GM12878 (cell line): ENCODE measurements around the gene NFASC. TPM values are rescaled to one million over a fixed set of nuclear protein-coding genes. Genes with fewer than 3 reads are reported as not detected.

ENCODE experiments used
- ATAC-seq: fragments of 200-7000 bp; cut with Tn5 transposase; 3 replicates; pipeline ENCODE4 v1.9.1; 2020; ENCODE audit warnings: mild to moderate bottlenecking, moderate library complexity
- BruUV-seq: library from RNA; stranded (reverse); fragments of 400-500 nt; replicated peaks from 2 replicates; lab custom pipeline; 2021; lab: Mats Ljungman, UMichigan
- CTCF ChIA-PET: fragments of 300-600 bp; sonication (Branson Sonifier 250); formaldehyde crosslinking; extraction: SDS; loops from one replicate; lab custom pipeline; 2021; ENCODE audit warnings: inconsistent platforms; lab: Yijun Ruan, JAX
- POLR2A ChIA-PET: fragments of 350-600 bp; formaldehyde crosslinking; extraction: SDS; loops from one replicate; lab custom pipeline; 2021; ENCODE audit warnings: inconsistent platforms; lab: Charles Lee
- RAD21 ChIA-PET: fragments of 300-600 bp; sonication (Branson Sonifier 250); formaldehyde crosslinking; loops from one replicate; lab custom pipeline; 2023; ENCODE audit warnings: antibody characterized with exemption; ENCODE audit not compliant: unreplicated experiment; lab: Charles Lee
- SMC1A ChIA-PET: fragments of 300-600 bp; sonication (Branson Sonifier 250); formaldehyde crosslinking; loops from one replicate; lab custom pipeline; 2023; ENCODE audit not compliant: unreplicated experiment, uncharacterized antibody; lab: Charles Lee
- DNase-seq: peaks from one replicate; pipeline ENCODE4 v3.0.0-alpha.2; 2011; ENCODE audit warnings: low read depth, low spot score
- FAIRE-seq: peaks from 3 replicates; lab custom pipeline; 2011; peaks lifted over from hg19 to GRCh38; lab: Jason Lieb, UNC
- H2AFZ ChIP-seq: 2 replicates; pipeline ENCODE4 v1.6.0; 2011; ENCODE audit warnings: low read depth, low read length, control low read depth; ENCODE audit not compliant: control insufficient read depth
- H3K27ac ChIP-seq: 2 replicates; pipeline ENCODE4 v1.5.1; 2011; ENCODE audit warnings: control low read depth; ENCODE audit not compliant: control insufficient read depth, insufficient read depth
- H3K27me3 ChIP-seq, 2 experiments: replicated peaks in 1 of 2; 2 replicates each; pipeline versions ENCODE4 v1.6.0 to v1.6.1; 2011; ENCODE audit warnings: low read length in 1 of 2; ENCODE audit not compliant: control insufficient read depth in 2 of 2, insufficient read depth in 2 of 2
- H3K36me3 ChIP-seq, 2 experiments: 2 replicates each; pipeline ENCODE4 v1.5.1; 2011; ENCODE audit warnings: low read length in 1 of 2; ENCODE audit not compliant: control insufficient read depth in 2 of 2, insufficient read depth in 2 of 2
- H3K4me1 ChIP-seq: 2 replicates; pipeline ENCODE4 v1.6.1; 2011; ENCODE audit warnings: mild to moderate bottlenecking, low read length, moderate library complexity, mixed read lengths; ENCODE audit not compliant: control insufficient read depth, insufficient read depth
- H3K4me2 ChIP-seq: 2 replicates; pipeline ENCODE4 v1.6.0; 2011; ENCODE audit warnings: control low read depth; ENCODE audit not compliant: control insufficient read depth, insufficient read depth
- H3K4me3 ChIP-seq: fragments of 200-600 bp; sonication (generic); 2 replicates; pipeline ENCODE4 v1.5.1; 2016
- H3K79me2 ChIP-seq: 2 replicates; pipeline ENCODE4 v1.6.0; 2011; ENCODE audit warnings: low read length; ENCODE audit not compliant: control insufficient read depth, insufficient read depth
- H3K9ac ChIP-seq: 2 replicates; pipeline ENCODE4 v1.8.0; 2011; ENCODE audit warnings: low read length, control low read depth, mixed read lengths; ENCODE audit not compliant: control insufficient read depth, insufficient read depth
- H3K9me3 ChIP-seq: replicated peaks from 3 replicates; pipeline ENCODE4 v1.5.1; 2011; ENCODE audit warnings: mild to moderate bottlenecking, low read length; ENCODE audit not compliant: control insufficient read depth, insufficient read depth
- H4K20me1 ChIP-seq: 2 replicates; pipeline ENCODE4 v1.6.0; 2011; ENCODE audit not compliant: control insufficient read depth, insufficient read depth
- BACH1 ChIP-seq: fragments of 450-650 bp; IDR thresholded peaks from 2 replicates; pipeline ENCODE4 v1.6.1; 2017; ENCODE audit warnings: mild to moderate bottlenecking, borderline replicate concordance
- BHLHE40 ChIP-seq, 2 experiments: fragments of 450-650 bp in 1 of 2; IDR thresholded peaks; 2 replicates each; pipeline ENCODE4 v1.6.1; 2011 to 2017; ENCODE audit warnings: low read depth in 2 of 2, borderline replicate concordance in 1 of 2, improper control_type of control experiment in 1 of 2, low read length in 1 of 2, mild to moderate bottlenecking in 1 of 2
- CHD1 ChIP-seq: IDR thresholded peaks from 2 replicates; pipeline ENCODE4 v1.6.1; 2012; ENCODE audit warnings: low read depth, low read length, improper control_type of control experiment
- EED ChIP-seq: sonication (generic); IDR thresholded peaks from 2 replicates; pipeline ENCODE4 v1.6.1; 2016; ENCODE audit warnings: antibody characterized with exemption, low read depth
- EZH2 ChIP-seq: IDR thresholded peaks from 2 replicates; pipeline ENCODE4 v1.6.1; 2012; ENCODE audit warnings: low read depth, mild to moderate bottlenecking, control low read depth, inconsistent platforms, low read length, borderline replicate concordance; ENCODE audit not compliant: control insufficient read depth
- JUNB ChIP-seq: IDR thresholded peaks from 2 replicates; pipeline ENCODE4 v1.6.1; 2016; ENCODE audit warnings: antibody characterized with exemption, mild to moderate bottlenecking
- LARP7 ChIP-seq: fragments of 450-650 bp; IDR thresholded peaks from 2 replicates; pipeline ENCODE4 v1.6.1; 2017; ENCODE audit warnings: mild to moderate bottlenecking
- MTA2 ChIP-seq: fragments of 450-650 bp; IDR thresholded peaks from 2 replicates; pipeline ENCODE4 v1.6.1; 2016; ENCODE audit warnings: low read depth, mild to moderate bottlenecking, moderate library complexity
- NR2C2 ChIP-seq: IDR thresholded peaks from 2 replicates; pipeline ENCODE4 v1.6.1; 2011; ENCODE audit warnings: borderline replicate concordance, low read depth; ENCODE audit not compliant: control insufficient read depth, insufficient read length
- PAX5 ChIP-seq: IDR thresholded peaks from 2 replicates; pipeline ENCODE4 v1.6.1; 2011; ENCODE audit warnings: low read depth, low read length, borderline replicate concordance
- POLR2A ChIP-seq: IDR thresholded peaks from 2 replicates; pipeline ENCODE4 v1.6.1; 2011; ENCODE audit warnings: low read depth, mild to moderate bottlenecking, low read length
- RFX5 ChIP-seq: IDR thresholded peaks from 2 replicates; pipeline ENCODE4 v1.6.1; 2011; ENCODE audit warnings: low read depth, low read length, improper control_type of control experiment
- RUNX3 ChIP-seq: IDR thresholded peaks from 2 replicates; pipeline ENCODE4 v1.6.1; 2012; ENCODE audit warnings: low read length, inconsistent platforms
- STAT1 ChIP-seq: fragments of 450-650 bp; conservative IDR thresholded peaks from 2 replicates; pipeline ENCODE4 v1.6.1; 2014; ENCODE audit warnings: antibody characterized with exemption, mild to moderate bottlenecking
- STAT3 ChIP-seq: IDR thresholded peaks from 2 replicates; pipeline ENCODE4 v1.6.1; 2011; ENCODE audit warnings: low read depth, low read length, improper control_type of control experiment
- SUPT20H ChIP-seq: IDR thresholded peaks from 2 replicates; pipeline ENCODE4 v1.6.1; 2011; ENCODE audit warnings: low read depth, mild to moderate bottlenecking, low read length, moderate library complexity, borderline replicate concordance; ENCODE audit not compliant: control insufficient read depth
- TCF3 ChIP-seq: IDR thresholded peaks from 2 replicates; pipeline ENCODE4 v1.6.1; 2012; ENCODE audit warnings: low read depth, mild to moderate bottlenecking, low read length, borderline replicate concordance; ENCODE audit not compliant: insufficient read depth
- ZNF207 ChIP-seq: fragments of 450-650 bp; IDR thresholded peaks from 2 replicates; pipeline ENCODE4 v1.6.1; 2014; ENCODE audit warnings: antibody characterized with exemption, mild to moderate bottlenecking, borderline replicate concordance
- WGBS: methylation state at CpG from one replicate; pipeline ENCODE4 v1.1.6; 2016; ENCODE audit warnings: low lambda C conversion rate; ENCODE audit not compliant: insufficient replicate concordance, insufficient coverage; ENCODE audit errors: missing lambda C conversion rate; 5-methylcytosine and 5-hydroxymethylcytosine counted together
- in situ Hi-C: fragments of 300-500 bp; cut with MboI; formaldehyde crosslinking; loops from 9 replicates; pipeline ENCODE4 v1.14.3; 2018; ENCODE audit warnings: mixed read lengths
- intact Hi-C: fragments of 100-400 bp; cut with micrococcal nuclease; formaldehyde crosslinking; loops from one replicate; pipeline ENCODE4 v1.14.2; 2022; ENCODE audit not compliant: unreplicated experiment
- polyA plus RNA-seq, 11 experiments: library from polyadenylated mRNA; depleted of rRNA in 4 of 11; unstranded in 6 of 11; stranded (reverse) in 5 of 11; fragments of >200 nt; fragmentation: Nextera tagmentation in 4 of 11; fragmentation: Illumina TruSeq in 1 of 11; extraction: Ambion mirVana in 4 of 11; extraction: Trizol in 1 of 11; gene quantifications; 1 replicate in 1 of 11; 2 replicates in 10 of 11; pipeline versions ENCODE4 v1.2.1 to v1.2.3, GENCODE V29; 2011 to 2016; ENCODE audit warnings: inconsistent platforms in 2 of 11, missing spikeins in 2 of 11, low read depth in 1 of 11
- total RNA-seq, 4 experiments: library from RNA; depleted of rRNA in 3 of 4; stranded (reverse); fragments of >200 nt in 3 of 4; fragmentation: Illumina TruSeq in 1 of 4; extraction: Trizol in 1 of 4; gene quantifications; 2 replicates each; pipeline versions ENCODE4 v1.2.1 to v1.2.3, GENCODE V29; 2013 to 2021

NFASC gene
- total and polyA plus RNA-seq, 10 of the 15 experiments (the other 5 are each of a cell fraction or from before 2014, with no cell fraction given) = 0.04 to 0.31 (median 0.12) TPM; not detected in 4

DNA sequence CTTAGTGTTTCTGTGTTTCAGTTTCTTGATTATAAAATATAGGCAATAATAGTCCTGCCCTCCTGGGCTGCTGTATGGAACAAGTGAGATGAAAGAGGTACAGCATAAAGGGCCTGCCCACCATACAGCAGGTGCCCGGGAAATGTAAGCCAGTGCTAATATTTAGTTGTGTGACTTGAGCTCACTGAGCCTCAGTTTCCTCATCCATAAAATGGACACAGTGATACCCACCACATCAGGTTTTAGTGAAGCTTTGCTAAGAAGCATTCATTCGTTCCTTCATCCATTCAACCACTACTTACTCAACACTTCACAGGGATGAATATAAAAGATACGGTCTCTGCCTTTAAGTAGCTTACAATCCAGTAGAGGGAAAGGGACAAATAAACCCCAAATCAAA is 192.2 kb downstream of the NFASC start:
- intact Hi-C loops (no loop called here), in situ Hi-C loops (loop anchor here (5.0 kb wide), 1 partner anchor 86 kb away; no protein-coding TSS in a partner anchor)
- no peaks in the 10 kb centered on the region for H3K9me3 ChIP-seq
- DNase-seq = no peak
- TF ChIP-seq TCF3 (no peak), SUPT20H (no peak), EED (no peak), BACH1 (no peak), MTA2 (no peak), JUNB (no peak), LARP7 (no peak), POLR2A (no peak)
- TF ChIP-seq, all 136 proteins: peak for 0
- H3K36me3 ChIP-seq = no peaks in the 10 kb centered on the region
- ATAC-seq (no peak), FAIRE-seq (no peak)
- no peak overlapping the region for H3K4me2 ChIP-seq
- H3K27me3 ChIP-seq = no peaks in the 10 kb centered on the region
- no peak overlapping the region for H3K4me3 ChIP-seq
- ChIA-PET SMC1A (interaction anchor here (0.6 to 3.5 kb wide), 6 partner anchors 71 to 191 kb away, joined by 3 to 45 read pairs (median 17); no protein-coding TSS in a partner anchor), POLR2A (interaction anchor here (0.8 kb wide), 1 partner anchor 193 kb away, joined by 3 read pairs; no protein-coding TSS in a partner anchor), CTCF (interaction anchor here (0.9 to 6.8 kb wide), 15 partner anchors 12 to 255 kb away, joined by 3 to 151 read pairs (median 20); partner anchors contain the start of gene RBBP5), RAD21 (interaction anchor here (0.9 to 4.7 kb wide), 10 partner anchors 49 to 193 kb away, joined by 3 to 81 read pairs (median 12); no protein-coding TSS in a partner anchor)
- H4K20me1 ChIP-seq = no peaks in the 10 kb centered on the region
- H3K79me2 ChIP-seq = no peaks in the 10 kb centered on the region
- no peak overlapping the region for H3K9ac ChIP-seq
- no peak overlapping the region for H3K27ac ChIP-seq
- H2AFZ ChIP-seq = no peak overlapping the region
- WGBS = 39% methylated on average over 3 of the region's 3 CpGs
- H3K4me1 ChIP-seq = no peaks in the 10 kb centered on the region
- BruUV-seq = no TSS peak

DNA sequence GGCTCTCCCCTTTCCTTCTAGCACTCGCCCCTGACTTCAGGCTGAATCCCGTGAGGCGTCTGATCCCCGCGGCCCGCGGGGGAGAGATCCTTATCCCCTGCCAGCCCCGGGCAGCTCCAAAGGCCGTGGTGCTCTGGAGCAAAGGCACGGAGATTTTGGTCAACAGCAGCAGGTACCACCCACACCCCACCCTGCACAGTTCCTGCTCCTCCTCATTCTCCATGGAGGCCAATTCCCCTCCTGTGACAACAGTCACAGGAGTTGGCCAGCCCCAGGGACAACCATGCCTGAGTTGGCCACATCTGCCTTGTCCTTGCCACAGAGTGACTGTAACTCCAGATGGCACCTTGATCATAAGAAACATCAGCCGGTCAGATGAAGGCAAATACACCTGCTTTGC is 193.6 kb downstream of the NFASC start:
- H3K4me3 ChIP-seq = no peak overlapping the region
- no peaks in the 10 kb centered on the region for H3K4me1 ChIP-seq
- H3K4me2 ChIP-seq = no peak overlapping the region
- H3K27me3 ChIP-seq = no peaks in the 10 kb centered on the region
- CTCF ChIA-PET = interaction anchor here (3.8 to 6.8 kb wide), 4 partner anchors 74 to 193 kb away, joined by 41 to 151 read pairs (median 120); no protein-coding TSS in a partner anchor
- no peak overlapping the region for H3K27ac ChIP-seq
- FAIRE-seq (no peak), ATAC-seq (no peak), DNase-seq (no peak)
- RAD21 ChIA-PET = interaction anchor here (4.0 to 4.7 kb wide), 2 partner anchors 74 to 88 kb away, joined by 47 to 81 read pairs; no protein-coding TSS in a partner anchor
- H3K9me3 ChIP-seq = no peaks in the 10 kb centered on the region
- intact Hi-C loops = no loop called here
- SMC1A ChIA-PET = interaction anchor here (1.3 to 3.5 kb wide), 2 partner anchors 76 to 192 kb away, joined by 5 to 45 read pairs; no protein-coding TSS in a partner anchor
- in situ Hi-C loops = loop anchor here (5.0 kb wide), 1 partner anchor 87 kb away; no protein-coding TSS in a partner anchor
- POLR2A ChIA-PET = no interaction called here
- BruUV-seq = no TSS peak
- no peak overlapping the region for H2AFZ ChIP-seq
- WGBS = 47% methylated on average over 11 of the region's 11 CpGs
- H3K36me3 ChIP-seq = no peaks in the 10 kb centered on the region
- no peaks in the 10 kb centered on the region for H4K20me1 ChIP-seq
- no peak overlapping the region for H3K9ac ChIP-seq
- no peaks in the 10 kb centered on the region for H3K79me2 ChIP-seq
- no peak for TF ChIP-seq STAT1
- no peak for TF ChIP-seq RUNX3
- no peak for TF ChIP-seq EZH2
- TF ChIP-seq NR2C2 = no peak
- TF ChIP-seq RFX5 = no peak
- TF ChIP-seq STAT3 = no peak
- no peak for TF ChIP-seq BHLHE40 (IDR thresholded peaks at IDR 0.05; ENCODE audit: borderline replicate concordance in 1 of 2, low read depth in 2 of 2, low read length in 1 of 2)
- no peak for TF ChIP-seq ZNF207
- TF ChIP-seq PAX5 = no peak
- TF ChIP-seq CHD1 = no peak
